MG63 (cell line): ENCODE measurements around the gene IL1F10. TPM values are rescaled to one million over a fixed set of nuclear protein-coding genes. Genes with fewer than 3 reads are reported as not detected.

Experiments used
- DNase-seq: peaks from one replicate; pipeline ENCODE4 v3.0.0-alpha.2; 2020
- H3K27me3 ChIP-seq: fragments of 250-450 bp; sonication (Bioruptor Pico); 2 replicates; pipeline ENCODE4 v1.5.1; 2020; ENCODE audit warnings: mild to moderate bottlenecking, moderate library complexity
- H3K36me3 ChIP-seq: fragments of 250-450 bp; sonication (Bioruptor Pico); 2 replicates; pipeline ENCODE4 v1.5.1; 2020; ENCODE audit warnings: mild to moderate bottlenecking, moderate library complexity
- H3K4me3 ChIP-seq: fragments of 250-450 bp; sonication (Bioruptor Pico); 2 replicates; pipeline ENCODE4 v1.5.1; 2020; ENCODE audit warnings: mild to moderate bottlenecking, moderate library complexity
- H3K9me3 ChIP-seq: fragments of 250-450 bp; sonication (Bioruptor Pico); 2 replicates; pipeline ENCODE4 v1.5.1; 2020; ENCODE audit warnings: mild to moderate bottlenecking, moderate library complexity
- total RNA-seq: library from RNA; depleted of rRNA; stranded (reverse); fragments of >200 nt; shearing (Covaris generic); gene quantifications from 2 replicates; pipeline ENCODE4 v1.2.3, GENCODE V29; 2014; ENCODE audit warnings: low replicate concordance; rRNA removed

Gene IL1F10
- total RNA-seq, 1 experiment from 2014 or later, result not detected

- no peaks in the 10 kb centered on the region for H3K9me3 ChIP-seq
- no peaks in the 10 kb centered on the region for H3K27me3 ChIP-seq
- no peak overlapping the region for H3K4me3 ChIP-seq
- H3K36me3 ChIP-seq, result no peaks in the 10 kb centered on the region
- DNase-seq, result no peak
These were observed 46.6 kb downstream of the IL1F10 start for GRCh38 chr2:113114224-113114945.

GRCh38 chr2:113114996-113115395, 47.2 kb downstream of the IL1F10 start:
- DNase-seq, result no peak
- no peaks in the 10 kb centered on the region for H3K9me3 ChIP-seq

GRCh38 chr2:113116100-113116958, 48.6 kb downstream of the IL1F10 start:
- H3K27me3 ChIP-seq, result peaks cover under 1% of the 10 kb centered on the region; the same call in 1 of the 2 replicates
- H3K9me3 ChIP-seq, result no peaks in the 10 kb centered on the region
- no peaks in the 10 kb centered on the region for H3K36me3 ChIP-seq
- no peak overlapping the region for H3K4me3 ChIP-seq
- peak; percentile 48 for DNase-seq

More at GRCh38 chr2:113114996-113115395, 47.2 kb downstream of the IL1F10 start:
- no peak overlapping the region for H3K4me3 ChIP-seq
- H3K36me3 ChIP-seq, result no peaks in the 10 kb centered on the region
- no peaks in the 10 kb centered on the region for H3K27me3 ChIP-seq

DNA sequence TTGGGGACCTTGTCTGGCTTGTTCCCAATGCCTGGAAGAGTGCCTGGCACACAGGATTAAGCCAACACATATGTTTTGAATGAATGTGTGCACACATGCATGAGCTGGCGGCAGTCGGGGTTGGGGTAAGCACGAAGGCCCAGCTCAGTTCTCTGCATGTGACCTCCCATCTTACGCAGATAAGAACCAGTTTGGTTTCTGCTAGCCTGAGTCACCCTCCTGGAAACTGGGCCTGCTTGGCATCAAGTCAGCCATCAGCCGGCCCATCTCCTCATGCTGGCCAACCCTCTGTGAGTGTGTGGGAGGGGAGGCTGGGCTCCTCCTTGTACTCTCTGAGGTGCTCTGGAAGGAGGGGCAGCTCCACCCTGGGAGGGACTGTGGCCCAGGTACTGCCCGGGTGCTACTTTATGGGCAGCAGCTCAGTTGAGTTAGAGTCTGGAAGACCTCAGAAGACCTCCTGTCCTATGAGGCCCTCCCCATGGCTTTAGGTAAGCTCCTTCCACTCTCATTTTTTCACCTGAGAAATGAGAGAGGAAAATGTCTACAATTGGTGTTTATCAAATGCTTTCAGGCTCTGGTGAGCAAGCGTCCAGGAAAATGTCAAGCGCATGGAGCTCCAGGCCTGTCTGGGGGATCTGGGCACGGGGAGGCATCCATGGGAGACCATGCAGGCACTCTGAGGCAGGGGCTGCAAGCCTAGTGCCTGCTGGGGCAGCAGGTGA, 49.9 kb downstream of the IL1F10 start:
- peak; percentile 90 for DNase-seq
- Histone ChIP-seq H3K36me3 (no peaks in the 10 kb centered on the region), H3K27me3 (peaks cover 2% of the 10 kb centered on the region; the same call in 1 of the 2 replicates), H3K4me3 (no peak overlapping the region), H3K9me3 (no peaks in the 10 kb centered on the region)

GRCh38 chr2:113118263-113118657, 50.5 kb downstream of the IL1F10 start:
- H3K4me3 ChIP-seq, result no peak overlapping the region
- H3K9me3 ChIP-seq, result no peaks in the 10 kb centered on the region
- DNase-seq, result no peak
- peaks cover 2% of the 10 kb centered on the region; the same call in 1 of the 2 replicates for H3K27me3 ChIP-seq
- no peaks in the 10 kb centered on the region for H3K36me3 ChIP-seq

DNA sequence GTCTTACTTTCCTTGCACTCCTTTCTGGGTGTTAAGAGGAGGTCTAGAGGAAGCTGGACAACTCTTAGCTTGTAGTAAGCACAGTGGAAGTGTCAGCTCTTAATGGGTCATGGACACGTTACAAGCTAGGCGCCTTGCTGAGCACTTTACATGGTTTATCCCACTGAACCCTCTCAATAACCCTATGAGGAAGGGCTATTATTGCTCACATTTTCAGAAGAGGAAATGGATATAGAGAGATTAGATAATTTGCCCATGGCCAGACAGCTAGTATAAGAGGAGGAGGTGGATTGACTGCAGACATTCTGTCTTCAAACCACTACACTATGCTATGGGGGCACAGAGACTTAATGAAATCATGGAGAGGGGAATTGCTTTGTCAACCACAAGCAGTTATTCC, 51.3 kb downstream of the IL1F10 start:
- no peak for DNase-seq
- Histone ChIP-seq H3K9me3 (no peaks in the 10 kb centered on the region), H3K27me3 (peaks cover 2% of the 10 kb centered on the region; the same call in 1 of the 2 replicates), H3K4me3 (no peak overlapping the region), H3K36me3 (no peaks in the 10 kb centered on the region)

GRCh38 chr2:113120861-113121260, 53.1 kb downstream of the IL1F10 start:
- Histone ChIP-seq H3K27me3 (peaks cover 2% of the 10 kb centered on the region; the same call in 1 of the 2 replicates), H3K9me3 (no peaks in the 10 kb centered on the region), H3K36me3 (no peaks in the 10 kb centered on the region), H3K4me3 (no peak overlapping the region)
- no peak for DNase-seq

- H3K9me3 ChIP-seq, result no peaks in the 10 kb centered on the region
These were observed 54.6 kb downstream of the IL1F10 start for GRCh38 chr2:113122364-113122763.

GRCh38 chr2:113123726-113124125, 56.0 kb downstream of the IL1F10 start:
- peaks cover 2% of the 10 kb centered on the region; the same call in 1 of the 2 replicates for H3K27me3 ChIP-seq
- H3K4me3 ChIP-seq, result no peak overlapping the region
- H3K36me3 ChIP-seq, result no peaks in the 10 kb centered on the region
- H3K9me3 ChIP-seq, result no peaks in the 10 kb centered on the region
- DNase-seq, result no peak

More at GRCh38 chr2:113122364-113122763, 54.6 kb downstream of the IL1F10 start:
- Histone ChIP-seq H3K36me3 (no peaks in the 10 kb centered on the region), H3K27me3 (peaks cover 2% of the 10 kb centered on the region; the same call in 1 of the 2 replicates), H3K4me3 (no peak overlapping the region)
- DNase-seq, result no peak

DNA sequence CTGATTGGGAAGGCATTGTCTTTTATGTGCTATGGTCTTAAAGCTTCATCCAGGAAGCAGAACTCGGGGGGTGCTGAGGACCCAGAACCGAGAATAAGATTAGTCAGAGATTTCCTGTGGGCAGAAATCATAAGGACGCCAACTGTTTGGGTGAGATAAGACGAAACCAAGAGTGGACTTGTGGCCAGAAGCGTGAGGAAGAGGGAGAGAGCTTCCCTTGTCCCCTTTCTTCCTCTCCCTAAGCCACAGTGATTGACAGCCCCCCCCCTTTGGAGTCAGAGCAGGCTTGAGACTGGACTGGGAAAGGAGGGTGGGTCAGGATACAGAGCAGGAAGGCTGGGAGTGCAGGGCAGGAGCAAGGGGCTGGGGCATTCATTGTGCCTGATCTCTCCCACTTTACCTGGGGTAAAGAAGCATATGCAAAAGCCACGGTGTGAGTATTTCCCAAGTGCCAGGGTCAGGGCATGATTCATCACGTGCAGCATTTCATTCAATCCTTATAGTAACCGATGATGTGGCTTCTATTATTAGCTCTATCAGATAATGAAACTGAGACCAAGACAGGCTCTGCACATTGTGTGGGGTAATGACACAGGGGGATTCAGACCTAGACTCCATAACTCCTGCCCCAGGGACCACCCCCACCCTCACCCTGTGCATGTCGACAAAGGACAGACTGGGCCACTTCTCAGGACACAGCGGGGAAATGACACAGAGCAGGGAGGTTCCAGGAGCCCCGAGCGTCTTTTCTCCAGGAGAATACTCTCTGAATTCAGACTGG, 56.6 kb downstream of the IL1F10 start:
- Histone ChIP-seq H3K36me3 (no peaks in the 10 kb centered on the region), H3K4me3 (no peak overlapping the region), H3K9me3 (no peaks in the 10 kb centered on the region), H3K27me3 (peaks cover 2% of the 10 kb centered on the region; the same call in 1 of the 2 replicates)
- peak; percentile 54 for DNase-seq

Other genes with a start within 250 kb of the IL1F10 start
- 15.8 and 21.6 TPM in 2 replicates for gene IL1B, start 231.2 kb upstream of the IL1F10 start, total RNA-seq
- gene IL37, start 156.8 kb upstream of the IL1F10 start, total RNA-seq, result 3.1 and 6.9 TPM in 2 replicates
- gene IL36G, start 90.0 kb upstream of the IL1F10 start, total RNA-seq, result not detected in 2 replicates
- not detected in 2 replicates for gene IL36A, start 62.5 kb upstream of the IL1F10 start, total RNA-seq
- not detected in 2 replicates for gene IL36B, start 15.1 kb upstream of the IL1F10 start, total RNA-seq
- gene IL36RN, start 8.8 kb upstream of the IL1F10 start, total RNA-seq, result not detected in 2 replicates
- gene IL1RN, start 59.6 kb downstream of the IL1F10 start, total RNA-seq, result 0.86 and 7.1 TPM in 2 replicates
- 0.16 and 0.59 TPM in 2 replicates for gene PSD4, start 106.0 kb downstream of the IL1F10 start, total RNA-seq
- gene PAX8, start 211.0 kb downstream of the IL1F10 start, total RNA-seq, result 0.46 and 0.69 TPM in 2 replicates